Measurements from ENCODE around the gene HOXC12.

Gene HOXC12

DNA sequence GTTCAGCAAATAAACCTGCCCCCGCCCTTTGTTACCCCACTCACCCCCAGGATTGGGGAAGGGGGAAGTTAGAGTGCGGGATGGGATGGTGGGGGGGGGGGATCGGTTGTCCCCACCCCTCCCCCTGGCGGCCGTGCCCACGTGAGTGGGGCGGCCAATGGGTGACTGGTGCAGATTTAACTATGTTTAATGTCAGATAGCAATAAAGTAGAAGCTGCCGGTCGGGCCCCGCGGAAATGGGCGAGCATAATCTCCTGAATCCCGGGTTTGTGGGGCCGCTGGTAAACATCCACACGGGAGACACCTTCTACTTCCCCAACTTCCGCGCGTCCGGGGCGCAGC lies at the start of gene HOXC12:
TSS of gene HOXC12 (plus strand) at position 210 of the 342 bp plus-strand sequence. CDS start at position 237, 27 bp downstream.
- no peak within 1 kb of the TSS for H3K4me3 ChIP-seq (ENCODE audit: low read length)
- TF ChIP-seq ZNF274 (IDR thresholded peaks at IDR 0.05; ENCODE audit: low read depth, low read length) = no peak

DNA sequence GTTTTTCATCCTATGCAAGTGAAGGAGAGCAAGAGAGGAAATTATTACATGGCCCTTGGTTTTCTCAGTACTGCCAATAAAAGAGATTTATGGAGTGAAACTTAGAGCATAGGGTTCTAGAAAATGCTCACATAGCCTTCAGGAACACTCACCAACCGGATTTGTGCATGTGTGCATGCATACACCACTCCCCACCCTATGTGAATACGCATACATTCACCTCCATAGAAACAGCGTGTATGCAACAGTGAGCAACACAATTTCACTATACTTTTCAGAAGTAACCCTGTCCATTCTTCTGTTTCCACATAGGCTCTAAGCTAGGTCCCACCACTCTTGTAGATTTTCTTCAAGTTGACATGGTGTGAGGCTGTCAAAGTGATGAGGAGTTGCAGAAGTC lies 47.6 kb upstream of the HOXC12 start:
- no peak for TF ChIP-seq ZNF274 (IDR thresholded peaks at IDR 0.05; ENCODE audit: low read depth, low read length)
- no peak overlapping the region for H3K4me3 ChIP-seq (ENCODE audit: low read length)

DNA sequence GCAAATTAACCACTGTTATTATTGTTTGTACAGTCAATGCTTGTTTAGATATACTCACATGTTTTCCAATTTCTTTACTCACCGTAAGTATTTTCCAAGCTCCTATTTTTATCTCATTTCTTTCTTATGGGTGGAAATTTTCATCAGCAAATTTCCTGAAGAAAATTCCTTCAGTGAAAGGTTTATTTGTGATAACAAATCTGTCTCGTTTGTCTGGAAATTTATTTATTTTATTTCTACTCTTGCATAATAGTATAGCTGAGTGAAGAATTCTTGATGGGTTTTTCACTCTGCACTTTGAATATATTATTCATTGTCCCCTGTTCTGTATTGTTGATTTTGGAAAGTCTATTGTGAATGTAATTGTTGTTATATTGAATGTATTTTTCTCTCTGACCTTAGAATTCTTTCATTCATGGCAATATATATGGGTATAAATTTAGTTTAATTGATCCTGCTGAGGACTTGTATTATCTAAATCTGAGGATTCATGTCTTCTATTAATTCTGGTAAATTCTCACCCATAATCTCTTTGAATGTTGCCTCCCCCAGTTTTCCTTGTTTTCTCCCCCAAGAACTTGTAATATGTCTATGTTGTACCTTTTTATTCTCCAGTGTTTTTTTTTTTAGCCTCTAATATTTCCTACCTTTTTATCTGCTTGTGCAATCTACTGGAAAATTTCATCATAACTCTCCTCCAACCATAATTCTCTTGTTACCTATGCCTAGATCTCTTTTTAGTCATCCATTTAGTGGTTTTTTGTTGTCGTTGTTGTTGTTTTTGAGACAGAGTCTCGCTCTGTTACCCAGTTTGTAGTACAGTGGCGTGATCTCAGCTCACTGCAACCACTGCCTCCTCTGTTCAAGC lies 37.7 kb upstream of the HOXC12 start:
- H3K4me3 ChIP-seq (ENCODE audit: low read length) = no peak overlapping the region

DNA sequence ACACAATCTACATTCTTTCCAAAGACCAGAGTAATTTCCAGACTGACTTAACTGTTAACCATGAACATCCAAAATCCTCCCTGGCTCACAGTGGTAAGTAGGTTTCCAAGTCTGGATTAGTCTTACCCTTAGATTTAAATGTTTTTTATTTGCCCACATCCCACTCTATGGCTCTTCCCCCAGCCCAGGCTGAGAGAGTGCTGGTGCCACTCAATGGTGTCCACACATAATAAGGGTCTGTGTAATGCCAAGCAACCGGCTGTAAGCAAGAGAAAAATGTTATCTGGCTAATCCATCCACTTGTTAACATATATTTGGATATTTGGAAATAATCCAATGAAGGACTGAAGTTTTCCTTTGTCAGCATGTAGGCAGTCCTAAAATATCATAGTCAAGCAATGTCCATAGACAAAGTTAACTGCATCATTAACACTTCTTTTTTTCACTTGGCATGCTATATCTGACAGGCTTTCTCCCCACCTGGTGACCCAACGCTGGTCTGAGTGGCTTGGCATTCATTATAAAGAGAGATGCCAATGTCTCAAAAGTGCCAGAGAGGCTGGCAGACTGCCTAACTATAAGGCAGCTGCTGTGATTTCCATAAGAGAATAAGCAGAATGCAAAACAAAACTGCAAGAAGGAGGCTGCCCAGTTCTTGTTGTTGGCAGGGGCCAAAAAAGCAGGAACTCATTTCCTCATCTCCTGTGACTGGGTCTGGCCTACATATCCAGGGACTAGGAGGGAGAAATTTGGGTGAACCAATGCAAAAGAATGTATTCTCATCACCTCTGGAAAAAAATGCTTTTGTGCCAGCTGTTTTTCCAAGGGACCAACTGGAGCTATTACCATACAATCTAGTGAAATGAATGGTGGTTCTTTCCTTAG lies 29.9 kb upstream of the HOXC12 start:
- no peak for TF ChIP-seq ZNF274 (IDR thresholded peaks at IDR 0.05; ENCODE audit: low read depth, low read length)
- H3K4me3 ChIP-seq (ENCODE audit: low read length) = no peak overlapping the region

More for the DNA sequence above, 37.7 kb upstream of the HOXC12 start:
- no peak for TF ChIP-seq ZNF274 (IDR thresholded peaks at IDR 0.05; ENCODE audit: low read depth, low read length)

DNA sequence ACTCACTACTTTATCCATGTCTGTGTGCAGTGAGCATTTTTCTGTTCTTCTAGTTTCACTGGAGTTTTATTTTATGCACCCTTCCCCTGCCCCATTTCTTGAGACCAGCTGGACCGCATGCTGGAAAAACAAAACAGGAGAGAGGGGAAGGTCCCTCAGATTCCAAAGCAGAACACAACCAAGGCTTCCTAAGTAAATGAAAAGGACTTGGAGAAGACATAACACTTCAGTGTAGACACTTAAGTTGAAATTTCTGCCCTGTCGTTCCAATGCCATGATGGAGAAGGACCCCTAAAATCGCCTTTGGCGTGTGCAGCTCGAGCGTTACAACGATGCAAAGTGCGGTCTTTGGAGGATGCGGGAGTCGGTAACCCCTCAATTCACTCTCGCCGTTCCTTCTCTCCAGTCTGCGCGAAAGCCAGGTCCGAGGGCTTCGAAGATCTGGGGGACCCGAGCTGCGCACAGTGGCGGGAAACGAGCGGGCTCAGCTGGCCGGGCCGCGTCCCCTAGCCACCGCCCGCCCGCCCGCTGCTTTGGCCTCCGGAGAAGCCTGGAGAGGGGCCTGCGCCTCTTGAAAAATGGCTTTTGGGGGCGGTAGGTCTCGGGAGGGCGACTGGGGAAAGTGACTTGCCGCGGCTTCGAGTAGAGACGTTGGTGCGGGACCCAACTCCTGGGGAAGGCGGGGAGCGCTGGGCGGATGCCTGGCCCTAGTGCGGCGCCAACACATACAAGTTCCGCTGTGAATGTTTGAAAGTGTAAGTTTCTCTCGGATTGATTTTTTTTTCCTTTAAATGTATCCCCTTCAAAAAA lies 27.3 kb upstream of the HOXC12 start:
- H3K4me3 ChIP-seq (ENCODE audit: low read length) = no peak overlapping the region
- TF ChIP-seq ZNF274 (IDR thresholded peaks at IDR 0.05; ENCODE audit: low read depth, low read length) = no peak

DNA sequence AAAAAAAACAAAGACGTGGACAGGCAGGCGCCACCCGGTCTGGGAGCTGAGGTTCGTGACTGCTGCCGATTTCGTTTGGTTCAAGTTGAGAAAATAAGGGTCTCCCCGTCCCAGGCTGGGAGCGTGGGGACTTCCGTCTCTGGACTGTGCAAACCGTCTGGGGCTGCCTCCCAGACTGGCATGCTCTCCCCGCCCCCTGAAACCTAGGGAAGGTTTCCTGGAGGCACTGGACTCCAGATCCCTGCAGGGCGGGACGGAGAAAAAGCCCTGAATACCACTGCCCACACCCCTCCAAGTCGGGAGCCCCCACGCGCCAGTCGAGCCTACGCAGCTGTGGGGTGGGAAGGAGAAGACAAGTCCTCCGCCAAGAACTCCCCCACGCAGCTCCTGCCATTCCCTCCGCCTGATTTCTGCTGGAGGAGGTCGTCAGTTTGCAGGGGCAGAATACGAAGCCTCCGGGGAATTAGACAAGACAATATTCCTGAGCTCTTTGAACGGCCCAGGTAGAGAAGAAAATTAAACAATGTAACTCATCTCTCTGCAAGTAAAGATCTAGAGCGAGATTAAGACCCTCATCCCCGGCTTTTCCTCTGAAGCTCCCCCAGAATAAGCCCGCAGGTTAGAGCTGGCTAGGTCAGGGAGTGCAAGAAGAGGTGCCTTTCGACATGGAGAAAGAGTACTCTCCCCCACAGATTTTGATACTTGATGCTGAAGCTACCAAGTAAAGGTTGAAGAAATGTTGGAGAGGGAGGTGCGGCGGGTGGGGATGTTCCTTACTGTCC lies 26.5 kb upstream of the HOXC12 start:
- no peak for TF ChIP-seq ZNF274 (IDR thresholded peaks at IDR 0.05; ENCODE audit: low read depth, low read length)
- H3K4me3 ChIP-seq (ENCODE audit: low read length) = no peak overlapping the region

DNA sequence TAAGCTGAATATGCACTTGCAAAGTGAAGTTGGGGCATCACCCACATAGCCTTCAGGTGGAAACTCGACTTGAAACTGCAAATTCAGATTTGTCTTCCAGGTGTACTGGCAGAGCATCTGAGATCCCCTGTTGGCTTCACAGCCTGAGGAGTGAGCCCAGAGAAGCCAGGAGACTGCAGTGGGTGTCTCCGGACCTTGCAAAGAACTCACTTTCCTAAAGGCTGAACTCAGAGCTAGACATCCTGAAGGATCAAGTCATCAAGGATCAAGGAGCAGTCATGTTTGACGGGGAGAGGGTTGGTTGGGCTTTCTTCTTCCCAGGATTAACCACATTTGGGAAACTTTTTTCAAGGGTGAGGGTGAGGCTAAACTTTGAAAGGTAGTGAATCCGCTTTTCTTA lies 25.2 kb upstream of the HOXC12 start:
- no peak for TF ChIP-seq ZNF274 (IDR thresholded peaks at IDR 0.05; ENCODE audit: low read depth, low read length)

GRCh38 chr12:53930591-53931255 lies 24.0 kb upstream of the HOXC12 start:
- no peak for TF ChIP-seq ZNF274 (IDR thresholded peaks at IDR 0.05; ENCODE audit: low read depth, low read length)
- no peak overlapping the region for H3K4me3 ChIP-seq (ENCODE audit: low read length)

More for the DNA sequence above, 25.2 kb upstream of the HOXC12 start:
- H3K4me3 ChIP-seq (ENCODE audit: low read length) = no peak overlapping the region

DNA sequence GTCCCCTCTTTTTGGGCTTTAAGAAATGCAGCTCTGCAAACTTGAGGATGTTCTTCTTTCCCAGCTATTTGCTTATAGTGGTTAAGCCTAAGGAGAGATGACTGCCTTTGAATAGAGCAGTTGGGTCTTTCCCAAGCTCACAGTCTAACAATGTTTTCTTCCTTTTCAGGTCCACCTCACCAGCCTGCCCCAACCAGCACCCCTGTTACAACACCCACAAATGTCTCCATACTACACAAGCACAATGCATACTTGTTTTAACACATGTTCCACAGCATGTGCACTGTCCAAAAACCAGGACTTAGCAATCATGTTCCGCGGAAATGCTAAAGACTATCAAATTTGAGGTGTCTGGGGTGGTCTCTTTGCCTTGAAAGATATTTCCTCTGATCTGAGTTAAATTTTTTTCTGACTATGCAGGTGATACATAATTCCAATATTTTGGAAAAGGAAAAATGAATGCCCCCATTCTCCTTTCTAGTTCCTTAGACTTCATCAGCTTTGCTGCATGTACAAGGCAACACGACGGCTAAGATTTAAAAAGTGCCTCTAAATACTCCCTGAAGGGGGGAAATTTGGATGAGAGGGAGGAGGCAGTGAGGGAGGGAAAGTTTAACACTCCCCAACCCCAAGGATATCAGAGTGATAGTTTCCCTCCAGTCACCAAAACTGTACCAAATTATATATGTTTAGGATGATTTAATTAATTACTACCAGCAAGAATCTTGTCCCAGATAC lies 22.7 kb upstream of the HOXC12 start:
- H3K4me3 ChIP-seq (ENCODE audit: low read length) = no peak overlapping the region
- TF ChIP-seq ZNF274 (IDR thresholded peaks at IDR 0.05; ENCODE audit: low read depth, low read length) = no peak

DNA sequence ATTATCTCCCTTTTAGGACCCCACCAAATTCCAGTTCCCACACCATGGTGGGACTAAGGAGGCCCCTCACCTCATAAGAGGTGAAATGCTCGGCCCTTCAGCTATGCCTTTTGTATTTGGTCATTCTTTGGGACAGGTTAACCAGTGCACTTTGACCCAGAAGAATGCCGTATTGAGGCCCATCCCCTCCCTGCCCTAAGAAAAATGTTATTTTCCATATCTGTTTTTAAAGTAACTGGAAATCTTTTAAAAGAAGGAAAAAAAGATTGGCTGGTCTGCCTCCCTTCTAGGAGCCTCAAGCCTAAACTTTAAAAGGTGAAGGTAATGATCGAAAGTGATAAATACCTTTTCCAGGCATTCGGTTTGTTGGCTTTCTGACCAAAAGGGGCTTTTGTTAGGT lies 21.8 kb upstream of the HOXC12 start:
- no peak for TF ChIP-seq ZNF274 (IDR thresholded peaks at IDR 0.05; ENCODE audit: low read depth, low read length)
- H3K4me3 ChIP-seq (ENCODE audit: low read length) = no peak overlapping the region

GRCh38 chr12:53935383-53936341 lies 19.0 kb upstream of the HOXC12 start:
- TF ChIP-seq ZNF274 (IDR thresholded peaks at IDR 0.05; ENCODE audit: low read depth, low read length) = no peak
- H3K4me3 ChIP-seq (ENCODE audit: low read length) = no peak overlapping the region
